ENCODE measurements around the gene IFNA8. TPM values are rescaled to one million over a fixed set of nuclear protein-coding genes. Genes with fewer than 3 reads are reported as not detected.
A peak's percentile ranks its signal among the peaks of the same experiment; 100 is the strongest.

Gene IFNA8
- total RNA-seq, 1 experiment from 2014 or later, result not detected

GRCh38 chr9:21392270-21392669 lies 16.6 kb upstream of the IFNA8 start:
- CTCF ChIA-PET, result interaction anchor here (0.5 kb wide), 1 partner anchor 105 kb away, joined by 3 read pairs; no protein-coding TSS in a partner anchor
- Histone ChIP-seq H3K36me3 (ENCODE audit: insufficient read depth, low read length, poor library complexity, severe bottlenecking) (no peaks in the 10 kb centered on the region), H3K4me3 (ENCODE audit: low read depth, low read length, poor library complexity, severe bottlenecking) (no peak overlapping the region), H3K9me3 (ENCODE audit: low read depth, low read length, poor library complexity, severe bottlenecking) (no peaks in the 10 kb centered on the region), H3K4me1 (ENCODE audit: insufficient read depth, low read length, poor library complexity, severe bottlenecking) (no peaks in the 10 kb centered on the region), H3K27ac (ENCODE audit: low read depth, low read length, poor library complexity, severe bottlenecking) (no peak overlapping the region), H3K27me3 (replicated peaks; ENCODE audit: insufficient read depth, low read depth, low read length, poor library complexity) (peaks cover 83% of the 10 kb centered on the region)
- DNase-seq (ENCODE audit: low spot score), result peak; percentile 22
- POLR2A ChIA-PET (ENCODE audit: low non-redundant PET), result no interaction called here
- TF ChIP-seq EZH2 (IDR thresholded peaks at IDR 0.05; ENCODE audit: borderline replicate concordance, low read depth, low read length, poor library complexity, severe bottlenecking) (no peak), CTCF (conservative IDR thresholded peaks at IDR 0.05; ENCODE audit: low read depth, low read length) (no peak; the same call in 1 of the 2 replicates)
- intact Hi-C loops (cut with micrococcal nuclease; ENCODE audit: unreplicated experiment), result no loop called here
- BruUV-seq (replicated peaks), result no TSS peak

GRCh38 chr9:21395778-21396717 lies 12.9 kb upstream of the IFNA8 start:
- H3K27me3 ChIP-seq (replicated peaks; ENCODE audit: insufficient read depth, low read depth, low read length, poor library complexity), result peaks cover 76% of the 10 kb centered on the region
- POLR2A ChIA-PET (ENCODE audit: low non-redundant PET), result no interaction called here
- DNase-seq (ENCODE audit: low spot score), result peak; percentile 8
- intact Hi-C loops (cut with micrococcal nuclease; ENCODE audit: unreplicated experiment), result no loop called here
- peak overlapping the region; percentile 30 for H3K4me3 ChIP-seq (ENCODE audit: low read depth, low read length, poor library complexity, severe bottlenecking)
- no peaks in the 10 kb centered on the region for H3K36me3 ChIP-seq (ENCODE audit: insufficient read depth, low read length, poor library complexity, severe bottlenecking)
- no peaks in the 10 kb centered on the region for H3K9me3 ChIP-seq (ENCODE audit: low read depth, low read length, poor library complexity, severe bottlenecking)
- no peak overlapping the region for H3K27ac ChIP-seq (ENCODE audit: low read depth, low read length, poor library complexity, severe bottlenecking)
- CTCF ChIA-PET, result interaction anchor here (1.2 kb wide), 1 partner anchor 70 kb away, joined by 6 read pairs; no protein-coding TSS in a partner anchor
- H3K4me1 ChIP-seq (ENCODE audit: insufficient read depth, low read length, poor library complexity, severe bottlenecking), result no peaks in the 10 kb centered on the region
- BruUV-seq (replicated peaks), result no TSS peak
- TF ChIP-seq EZH2 (IDR thresholded peaks at IDR 0.05; ENCODE audit: borderline replicate concordance, low read depth, low read length, poor library complexity, severe bottlenecking) (no peak), CTCF (conservative IDR thresholded peaks at IDR 0.05; ENCODE audit: low read depth, low read length) (peak; percentile 75)

- Histone ChIP-seq H3K4me3 (ENCODE audit: low read depth, low read length, poor library complexity, severe bottlenecking) (no peak overlapping the region), H3K9me3 (ENCODE audit: low read depth, low read length, poor library complexity, severe bottlenecking) (no peaks in the 10 kb centered on the region), H3K27me3 (replicated peaks; ENCODE audit: insufficient read depth, low read depth, low read length, poor library complexity) (peaks cover 77% of the 10 kb centered on the region), H3K27ac (ENCODE audit: low read depth, low read length, poor library complexity, severe bottlenecking) (no peak overlapping the region), H3K36me3 (ENCODE audit: insufficient read depth, low read length, poor library complexity, severe bottlenecking) (no peaks in the 10 kb centered on the region), H3K4me1 (ENCODE audit: insufficient read depth, low read length, poor library complexity, severe bottlenecking) (no peaks in the 10 kb centered on the region)
- ChIA-PET CTCF (no interaction called here), POLR2A (ENCODE audit: low non-redundant PET) (no interaction called here)
- no peak for TF ChIP-seq CTCF (conservative IDR thresholded peaks at IDR 0.05; ENCODE audit: low read depth, low read length)
- no peak for TF ChIP-seq EZH2 (IDR thresholded peaks at IDR 0.05; ENCODE audit: borderline replicate concordance, low read depth, low read length, poor library complexity, severe bottlenecking)
- no peak for DNase-seq (ENCODE audit: low spot score)
- BruUV-seq (replicated peaks), result no TSS peak
- intact Hi-C loops (cut with micrococcal nuclease; ENCODE audit: unreplicated experiment), result no loop called here
Observed at GRCh38 chr9:21398955-21399489, 9.9 kb upstream of the IFNA8 start.
